Tibial nerve (tissue), 3 donors: ENCODE measurements around the gene TMEM41A.

Experiments
- POLR2A ChIP-seq, 2 donors: fragments of 450-650 bp; IDR thresholded peaks; one replicate each; pipeline ENCODE4 v1.6.1; 2017; ENCODE audit warnings: antibody characterized with exemption in 2 of 2, mild to moderate bottlenecking in 2 of 2, moderate library complexity in 2 of 2
- TF ChIP-seq, protein P1 (sequence below), 5 experiments: fragments of 200-600 bp in 3 of 5; fragments of 450-650 bp in 2 of 5; sonication (generic) in 3 of 5; IDR thresholded peaks; one replicate each; pipeline ENCODE4 v1.5.1; 2016 to 2019; ENCODE audit warnings: antibody characterized with exemption in 5 of 5, mild to moderate bottlenecking in 3 of 5, moderate library complexity in 2 of 5

DNA sequence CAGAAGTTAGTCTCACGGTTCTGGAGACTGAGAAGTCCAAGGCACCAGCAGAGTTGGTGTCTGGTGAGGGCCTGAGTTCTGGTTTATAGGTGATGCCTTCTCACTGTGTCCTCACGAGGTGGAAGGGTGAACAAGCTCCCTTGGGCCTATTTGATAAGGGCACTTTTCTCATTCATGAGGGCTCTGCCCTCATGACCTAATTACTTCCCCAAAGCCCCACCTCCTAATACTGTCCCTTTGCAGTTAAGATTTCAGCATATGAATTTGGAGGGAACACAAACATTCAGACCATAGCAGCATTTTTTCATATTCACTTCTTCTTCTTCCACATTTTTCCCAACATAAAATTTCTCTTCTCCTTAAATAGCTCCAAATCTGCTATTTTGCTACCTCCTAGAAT lies 41.5 kb downstream of the TMEM41A start:
- TF ChIP-seq, protein P1, sequence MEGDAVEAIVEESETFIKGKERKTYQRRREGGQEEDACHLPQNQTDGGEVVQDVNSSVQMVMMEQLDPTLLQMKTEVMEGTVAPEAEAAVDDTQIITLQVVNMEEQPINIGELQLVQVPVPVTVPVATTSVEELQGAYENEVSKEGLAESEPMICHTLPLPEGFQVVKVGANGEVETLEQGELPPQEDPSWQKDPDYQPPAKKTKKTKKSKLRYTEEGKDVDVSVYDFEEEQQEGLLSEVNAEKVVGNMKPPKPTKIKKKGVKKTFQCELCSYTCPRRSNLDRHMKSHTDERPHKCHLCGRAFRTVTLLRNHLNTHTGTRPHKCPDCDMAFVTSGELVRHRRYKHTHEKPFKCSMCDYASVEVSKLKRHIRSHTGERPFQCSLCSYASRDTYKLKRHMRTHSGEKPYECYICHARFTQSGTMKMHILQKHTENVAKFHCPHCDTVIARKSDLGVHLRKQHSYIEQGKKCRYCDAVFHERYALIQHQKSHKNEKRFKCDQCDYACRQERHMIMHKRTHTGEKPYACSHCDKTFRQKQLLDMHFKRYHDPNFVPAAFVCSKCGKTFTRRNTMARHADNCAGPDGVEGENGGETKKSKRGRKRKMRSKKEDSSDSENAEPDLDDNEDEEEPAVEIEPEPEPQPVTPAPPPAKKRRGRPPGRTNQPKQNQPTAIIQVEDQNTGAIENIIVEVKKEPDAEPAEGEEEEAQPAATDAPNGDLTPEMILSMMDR (IDR thresholded peaks at IDR 0.05): no peak
- TF ChIP-seq POLR2A (IDR thresholded peaks at IDR 0.05): no peak
